HUES6 (cell line): ENCODE data around the gene KRTAP4-9.
"Not testable (repeated sequence)": the region's sequence is repeated elsewhere in the genome, so short reads cannot be mapped to it uniquely, and the experiment has no call there.

Experiments
- H3K27ac ChIP-seq: 2 replicates; pipeline ENCODE4 v1.7.0; 2013; ENCODE audit warnings: low read depth, mild to moderate bottlenecking, low read length, inconsistent platforms
- H3K27me3 ChIP-seq: 2 replicates; pipeline ENCODE4 v1.6.1; 2013; ENCODE audit warnings: low read length; ENCODE audit not compliant: control insufficient read depth, insufficient read depth
- H3K36me3 ChIP-seq: 2 replicates; pipeline ENCODE4 v1.6.1; 2013; ENCODE audit warnings: low read length; ENCODE audit not compliant: control insufficient read depth, insufficient read depth
- H3K4me1 ChIP-seq: 2 replicates; pipeline ENCODE4 v1.6.1; 2013; ENCODE audit warnings: low read length; ENCODE audit not compliant: control insufficient read depth, insufficient read depth
- H3K4me3 ChIP-seq: 2 replicates; pipeline ENCODE4 v1.5.1; 2013; ENCODE audit warnings: low read depth, low read length
- H3K9ac ChIP-seq: one replicate; pipeline ENCODE4 v1.6.1; 2013; ENCODE audit warnings: mild to moderate bottlenecking, low read length
- H3K9me3 ChIP-seq: 2 replicates; pipeline ENCODE4 v1.6.1; 2013; ENCODE audit warnings: low read depth, low read length; ENCODE audit not compliant: control insufficient read depth, insufficient read depth

Gene KRTAP4-9

DNA sequence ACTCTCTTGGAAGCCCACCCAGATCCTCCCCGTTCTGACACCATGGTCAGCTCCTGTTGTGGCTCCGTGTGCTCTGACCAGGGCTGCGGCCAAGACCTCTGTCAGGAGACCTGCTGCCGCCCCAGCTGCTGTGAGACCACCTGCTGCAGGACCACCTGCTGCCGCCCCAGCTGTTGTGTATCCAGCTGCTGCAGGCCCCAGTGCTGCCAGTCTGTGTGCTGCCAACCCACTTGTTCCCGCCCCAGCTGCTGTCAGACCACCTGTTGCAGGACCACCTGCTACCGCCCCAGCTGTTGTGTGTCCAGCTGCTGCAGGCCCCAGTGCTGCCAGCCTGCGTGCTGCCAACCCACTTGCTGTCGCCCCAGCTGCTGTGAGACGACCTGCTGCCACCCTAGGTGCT lies at the start of gene KRTAP4-9:
KRTAP4-9 (plus strand) TSS at position 43 of the 400 bp plus-strand sequence; CDS start at position 43, 0 bp downstream.
- H3K9me3 ChIP-seq, H3K4me3 ChIP-seq, H3K4me1 ChIP-seq, H3K27me3 ChIP-seq, H3K36me3 ChIP-seq, H3K27ac ChIP-seq, H3K9ac ChIP-seq: not testable (repeated sequence)

DNA sequence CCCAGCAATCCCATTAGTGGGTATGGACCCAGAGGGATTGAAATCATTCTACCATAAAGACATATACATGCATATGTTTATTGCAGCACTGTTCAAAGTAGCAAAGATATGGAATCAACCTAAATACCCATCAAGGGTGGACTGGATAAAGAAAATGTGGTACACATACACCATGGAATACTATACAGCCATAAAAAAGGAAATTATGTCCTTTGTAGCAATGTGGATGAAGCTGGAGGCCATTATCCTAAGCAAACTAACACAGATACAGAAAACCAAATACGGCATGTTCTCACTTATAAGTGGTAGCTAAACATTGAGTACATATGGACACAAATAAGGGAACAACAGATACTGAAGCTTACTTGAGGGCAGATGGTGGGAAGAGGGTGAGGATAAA lies 47.6 kb upstream of the KRTAP4-9 start:
- H3K4me1 ChIP-seq = peaks cover 4% of the 10 kb centered on the region; the same call in 1 of the 2 replicates
- no peaks in the 10 kb centered on the region for H3K36me3 ChIP-seq

DNA sequence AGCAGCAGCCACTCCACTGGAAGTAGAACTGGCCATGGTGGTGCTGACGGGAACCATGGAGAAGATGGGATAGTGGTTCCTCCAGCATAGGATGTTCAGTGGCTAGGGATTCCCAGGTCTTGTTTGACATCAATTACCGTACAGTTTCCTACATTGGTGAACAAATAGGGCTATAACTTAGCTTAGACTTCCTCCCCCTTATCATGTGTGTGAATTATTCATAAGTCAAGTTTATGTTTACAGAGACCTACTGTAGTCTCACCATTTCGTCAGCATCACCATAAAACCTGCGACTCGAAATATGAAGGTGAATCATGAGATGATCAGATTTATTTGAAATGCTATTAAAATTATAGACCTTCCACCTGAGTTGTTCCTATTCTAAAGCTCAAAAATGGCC lies 46.4 kb upstream of the KRTAP4-9 start:
- Histone ChIP-seq H3K27me3 (no peaks in the 10 kb centered on the region), H3K4me1 (peaks cover 4% of the 10 kb centered on the region; the same call in 1 of the 2 replicates), H3K9ac (no peak overlapping the region), H3K36me3 (no peaks in the 10 kb centered on the region), H3K27ac (no peak overlapping the region), H3K9me3 (no peaks in the 10 kb centered on the region; the same call in 1 of the 2 replicates), H3K4me3 (no peak overlapping the region)

More for the DNA sequence above, 47.6 kb upstream of the KRTAP4-9 start:
- Histone ChIP-seq H3K9ac (no peak overlapping the region), H3K9me3 (no peaks in the 10 kb centered on the region; the same call in 1 of the 2 replicates), H3K27me3 (no peaks in the 10 kb centered on the region), H3K4me3 (no peak overlapping the region), H3K27ac (no peak overlapping the region)

DNA sequence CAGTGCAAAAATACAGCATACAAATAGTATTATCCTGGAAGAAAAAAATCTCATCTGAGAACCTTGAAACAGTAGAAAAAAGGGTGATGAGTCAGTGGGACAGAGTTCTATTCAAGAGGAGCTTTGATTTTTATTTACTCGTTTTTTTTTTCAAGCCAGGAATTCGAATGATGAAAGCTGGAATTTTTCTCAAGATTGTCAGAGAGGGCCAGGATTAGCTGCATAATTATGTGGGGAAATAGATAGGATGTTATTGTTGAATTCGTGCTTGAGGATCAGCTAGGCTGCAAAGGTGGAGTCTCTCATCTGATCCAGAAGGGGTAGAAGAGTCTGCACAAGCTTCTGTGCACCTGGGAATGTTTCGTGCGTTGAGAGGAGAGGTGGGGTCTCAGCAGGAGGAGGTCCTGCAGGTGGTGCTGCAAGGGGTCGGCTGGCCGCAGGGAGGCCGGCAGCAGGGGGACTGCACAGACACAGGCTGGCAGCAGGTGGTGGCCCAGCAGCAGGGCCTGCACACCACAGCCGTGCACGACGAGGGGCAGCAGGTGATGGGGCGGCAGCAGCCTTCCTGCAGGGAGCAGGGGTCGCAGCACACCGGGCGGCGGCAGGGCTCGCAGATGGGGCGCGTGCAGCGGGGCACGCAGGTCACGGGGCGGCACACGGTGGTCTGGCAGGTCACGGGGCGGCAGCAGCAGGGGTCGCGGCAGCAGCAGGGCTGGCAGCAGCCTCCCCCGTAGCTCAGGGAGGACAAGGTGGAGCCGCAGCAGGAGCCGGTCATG lies 45.7 kb upstream of the KRTAP4-9 start:
- H3K9ac ChIP-seq, H3K4me3 ChIP-seq, H3K9me3 ChIP-seq, H3K27ac ChIP-seq, H3K4me1 ChIP-seq, H3K36me3 ChIP-seq, H3K27me3 ChIP-seq: not testable (repeated sequence)

DNA sequence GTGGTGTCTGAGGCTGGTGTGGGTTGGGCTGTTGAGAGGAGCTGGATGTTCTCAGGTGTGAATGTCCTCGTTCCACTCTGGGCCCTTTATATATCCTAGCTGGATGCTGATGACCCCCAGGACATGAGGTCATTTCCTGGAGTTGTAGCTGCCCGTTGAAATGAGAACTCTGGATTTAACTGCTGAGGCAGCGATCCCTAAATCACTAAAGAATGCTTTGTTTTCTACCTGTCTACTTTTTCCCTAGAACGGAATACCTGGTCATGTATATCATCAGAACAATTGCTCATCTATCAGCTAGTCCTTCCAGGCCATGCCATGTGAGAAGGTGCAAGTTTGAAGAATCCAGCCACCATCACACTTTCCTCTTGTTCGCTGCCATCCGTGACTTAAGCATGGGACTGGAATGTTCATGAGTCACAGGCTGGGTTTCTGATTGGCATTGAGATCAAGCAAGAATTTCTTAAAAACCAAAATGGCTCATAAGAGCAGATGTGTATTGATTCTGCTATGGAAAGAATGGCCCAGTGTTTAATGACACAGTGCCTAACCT lies 45.1 kb upstream of the KRTAP4-9 start, which contains the start of gene KRTAP2-3:
KRTAP2-3 (minus strand) TSS at position 63 of the 553 bp plus-strand sequence. CDS start 64 bp downstream, outside the sequence.
- Histone ChIP-seq H3K4me1 (peaks cover 4% of the 10 kb centered on the region; the same call in 1 of the 2 replicates), H3K9me3 (no peaks in the 10 kb centered on the region; the same call in 1 of the 2 replicates), H3K9ac (no peak within 1 kb of the TSS), H3K27ac (no peak within 1 kb of the TSS), H3K27me3 (no peaks in the 10 kb centered on the region), H3K4me3 (no peak within 1 kb of the TSS), H3K36me3 (no peaks in the 10 kb centered on the region)

DNA sequence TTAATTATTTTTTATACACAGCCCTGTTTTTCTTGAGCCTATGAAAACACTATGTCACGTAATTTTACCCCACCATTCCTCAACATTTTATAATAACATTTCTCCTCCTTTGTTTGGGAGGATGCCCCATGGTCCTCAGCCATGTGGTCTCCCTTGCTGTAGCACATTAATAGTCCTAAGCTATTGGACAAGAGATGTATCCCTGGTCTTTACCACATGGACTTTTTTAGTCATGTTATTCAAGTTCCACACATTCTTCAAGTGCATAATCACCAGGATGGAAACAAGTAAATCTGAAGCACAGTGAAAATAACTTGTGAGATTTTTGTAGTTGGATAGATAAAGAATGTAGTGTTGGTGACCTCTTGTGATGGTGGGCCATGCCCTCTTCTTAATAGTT lies 43.2 kb upstream of the KRTAP4-9 start:
- Histone ChIP-seq H3K27ac (no peak overlapping the region), H3K4me1 (peaks cover 4% of the 10 kb centered on the region; the same call in 1 of the 2 replicates), H3K36me3 (no peaks in the 10 kb centered on the region), H3K4me3 (no peak overlapping the region), H3K27me3 (no peaks in the 10 kb centered on the region), H3K9me3 (no peaks in the 10 kb centered on the region; the same call in 1 of the 2 replicates), H3K9ac (no peak overlapping the region)

DNA sequence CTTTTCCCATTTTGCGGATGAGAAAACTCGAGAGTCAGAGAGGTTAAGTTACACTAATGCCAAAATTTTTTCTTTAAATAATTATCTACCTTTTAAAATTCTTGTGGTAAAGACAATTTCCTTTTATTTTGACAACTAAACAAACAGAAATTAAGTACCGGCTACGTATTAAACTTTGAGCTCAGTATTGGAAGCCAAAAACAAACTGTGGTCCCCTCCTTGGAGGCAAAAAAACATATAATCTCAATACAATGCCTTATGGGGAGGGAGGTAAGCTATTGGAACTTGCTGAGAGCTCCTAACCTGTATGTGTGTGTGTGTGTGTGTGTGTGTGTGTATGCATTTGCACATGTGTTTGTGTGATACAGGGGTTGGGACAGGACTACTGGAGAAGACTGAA lies 41.7 kb upstream of the KRTAP4-9 start:
- no peak overlapping the region for H3K4me3 ChIP-seq
- H3K4me1 ChIP-seq = peaks cover 4% of the 10 kb centered on the region; the same call in 1 of the 2 replicates
- H3K9me3 ChIP-seq = no peaks in the 10 kb centered on the region
- no peaks in the 10 kb centered on the region for H3K36me3 ChIP-seq
- H3K9ac ChIP-seq = no peak overlapping the region
- H3K27ac ChIP-seq = no peak overlapping the region
- H3K27me3 ChIP-seq = no peaks in the 10 kb centered on the region

DNA sequence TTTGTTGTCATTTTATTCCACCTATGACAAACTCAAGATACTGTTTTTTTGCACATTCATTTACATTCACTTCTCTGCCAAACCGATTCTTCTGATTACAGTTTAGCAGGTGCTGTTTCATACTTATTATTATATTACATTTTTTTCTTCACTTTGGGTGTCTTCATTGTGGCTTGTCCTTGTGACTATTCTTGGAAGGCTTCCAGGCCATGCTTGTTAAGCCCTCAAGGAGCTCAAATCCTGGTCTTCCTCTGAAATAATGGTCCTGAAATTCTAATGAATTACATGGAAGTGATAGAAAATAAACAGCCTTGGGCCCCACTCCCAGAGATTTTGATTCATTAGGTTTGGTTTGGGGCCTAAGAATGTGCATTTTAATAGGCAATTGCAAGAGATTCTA lies 40.9 kb upstream of the KRTAP4-9 start:
- Histone ChIP-seq H3K27ac (no peak overlapping the region), H3K4me3 (no peak overlapping the region), H3K9ac (no peak overlapping the region), H3K27me3 (no peaks in the 10 kb centered on the region), H3K36me3 (no peaks in the 10 kb centered on the region), H3K9me3 (no peaks in the 10 kb centered on the region), H3K4me1 (peaks cover 4% of the 10 kb centered on the region; the same call in 1 of the 2 replicates)

DNA sequence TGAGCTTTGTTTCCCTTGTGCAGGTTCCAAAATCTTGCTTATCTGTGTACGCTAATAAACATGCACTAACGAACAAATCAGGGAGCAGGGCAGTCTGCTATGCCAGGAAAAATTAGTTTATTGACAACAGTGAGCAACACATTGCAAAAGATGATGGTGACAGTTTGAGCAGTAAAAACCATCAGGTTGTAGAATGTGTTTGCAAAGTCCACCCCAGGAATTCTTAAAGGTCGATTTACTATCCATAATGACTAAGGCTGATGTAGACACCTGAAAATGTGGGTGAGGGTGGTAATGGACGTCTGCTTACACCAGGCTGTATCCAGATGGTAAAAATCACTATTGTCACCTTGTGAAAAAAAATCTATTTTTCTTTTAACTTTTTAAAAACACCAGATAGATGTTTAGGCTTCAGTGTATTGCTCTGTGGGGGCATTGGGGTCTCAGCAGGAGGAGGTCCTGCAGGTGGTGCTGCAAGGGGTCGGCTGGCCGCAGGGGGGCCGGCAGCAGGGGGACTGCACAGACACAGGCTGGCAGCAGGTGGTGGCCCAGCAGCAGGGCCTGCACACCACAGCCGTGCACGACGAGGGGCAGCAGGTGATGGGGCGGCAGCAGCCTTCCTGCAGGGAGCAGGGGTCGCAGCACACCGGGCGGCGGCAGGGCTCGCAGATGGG lies 40.0 kb upstream of the KRTAP4-9 start:
- H3K4me1 ChIP-seq, H3K27ac ChIP-seq, H3K36me3 ChIP-seq: not testable (repeated sequence)

DNA sequence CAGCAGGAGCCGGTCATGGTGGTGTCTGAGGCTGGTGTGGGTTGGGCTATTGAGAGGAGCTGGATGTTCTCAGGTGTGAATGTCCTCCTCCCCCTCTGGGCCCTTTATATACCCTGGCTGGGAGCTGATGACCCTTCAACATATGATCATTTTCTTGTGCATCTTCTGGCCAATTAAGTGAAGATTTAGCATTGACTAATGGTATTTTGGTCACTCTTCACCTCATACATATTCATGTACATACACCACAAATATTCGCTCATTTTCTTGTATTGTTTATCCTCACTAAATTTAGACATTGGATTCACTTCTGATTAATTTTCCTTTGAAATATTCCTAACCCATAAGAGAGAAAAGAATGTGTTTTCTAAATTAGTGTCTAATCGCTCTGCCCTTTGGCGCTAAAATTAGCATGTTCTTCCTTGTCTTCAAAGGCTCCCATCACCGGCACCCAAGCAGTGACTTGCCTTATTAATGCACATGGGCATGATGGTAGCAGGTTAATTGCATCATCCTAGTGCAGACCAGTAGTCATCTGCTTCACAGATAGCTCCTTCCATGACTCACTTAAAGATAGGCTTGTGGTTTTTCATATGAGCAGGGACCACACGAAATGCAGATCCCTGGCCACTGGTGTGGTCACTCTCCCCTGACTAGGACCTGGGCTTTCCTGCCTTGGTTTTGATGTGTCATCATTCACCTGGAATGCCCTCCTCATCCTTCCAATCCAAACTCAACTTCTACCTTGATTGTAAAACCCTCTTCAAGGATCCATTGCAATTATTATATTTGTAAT lies 39.2 kb upstream of the KRTAP4-9 start, which contains the start of gene KRTAP2-4:
KRTAP2-4 (minus strand) TSS at position 51 of the 796 bp plus-strand sequence; CDS start at position 17, 34 bp downstream.
- Histone ChIP-seq H3K27ac (no peak within 1 kb of the TSS), H3K9ac (no peak within 1 kb of the TSS)

More for the DNA sequence above, 40.0 kb upstream of the KRTAP4-9 start:
- H3K9ac ChIP-seq, H3K4me3 ChIP-seq, H3K27me3 ChIP-seq, H3K9me3 ChIP-seq: not testable (repeated sequence)

More for the DNA sequence above, 39.2 kb upstream of the KRTAP4-9 start, which contains the start of gene KRTAP2-4:
- Histone ChIP-seq H3K36me3 (no peaks in the 10 kb centered on the region), H3K4me1 (no peaks in the 10 kb centered on the region), H3K9me3 (no peaks in the 10 kb centered on the region), H3K4me3 (no peak within 1 kb of the TSS), H3K27me3 (no peaks in the 10 kb centered on the region)
